OCI-LY1 (cell line): ENCODE results near the gene CACUL1.

Source experiments
- H2AFZ ChIP-seq: fragments of 200-600 bp; sonication (generic), shearing (Covaris generic); 2 replicates; pipeline ENCODE4 v1.6.0; 2014; ENCODE audit warnings: antibody characterized with exemption, mild to moderate bottlenecking, low read length
- H3F3A ChIP-seq: fragments of 200-600 bp; sonication (generic), shearing (Covaris generic); 2 replicates; pipeline ENCODE4 v1.6.0; 2014; ENCODE audit warnings: mild to moderate bottlenecking, antibody characterized with exemption, low read length, moderate library complexity; ENCODE audit not compliant: insufficient read depth
- H3K27ac ChIP-seq: fragments of 200-600 bp; sonication (generic); 2 replicates; pipeline ENCODE4 v1.5.1; 2014; ENCODE audit warnings: low read length, mixed run types, mild to moderate bottlenecking, low read depth; ENCODE audit not compliant: poor library complexity, severe bottlenecking
- H3K27me3 ChIP-seq: fragments of 200-600 bp; sonication (generic); 2 replicates; pipeline ENCODE4 v1.6.0; 2014; ENCODE audit warnings: antibody characterized with exemption, mild to moderate bottlenecking, low read length, moderate library complexity; ENCODE audit not compliant: insufficient read depth
- H3K36me3 ChIP-seq: fragments of 200-600 bp; sonication (generic); 2 replicates; pipeline ENCODE4 v1.6.1; 2014; ENCODE audit warnings: mild to moderate bottlenecking, antibody characterized with exemption, low read length, moderate library complexity, mixed read lengths; ENCODE audit not compliant: insufficient read depth
- H3K4me1 ChIP-seq: fragments of 200-600 bp; sonication (generic); 2 replicates; pipeline ENCODE4 v1.5.1; 2014; ENCODE audit warnings: mild to moderate bottlenecking, low read length, moderate library complexity; ENCODE audit not compliant: insufficient read depth, severe bottlenecking
- H3K4me2 ChIP-seq: fragments of 200-600 bp; sonication (generic), shearing (Covaris generic); 2 replicates; pipeline ENCODE4 v1.6.1; 2014; ENCODE audit warnings: low read length
- H3K4me3 ChIP-seq: fragments of 200-600 bp; sonication (generic); 2 replicates; pipeline ENCODE4 v1.5.1; 2014; ENCODE audit warnings: low read length, low read depth, mild to moderate bottlenecking, mixed read lengths; ENCODE audit not compliant: poor library complexity, severe bottlenecking
- H3K79me2 ChIP-seq: fragments of 200-600 bp; shearing (Covaris generic); 2 replicates; pipeline ENCODE4 v1.6.1; 2016; ENCODE audit warnings: mixed run types, low read length, mixed read lengths; ENCODE audit not compliant: insufficient read depth
- H3K9ac ChIP-seq: fragments of 200-600 bp; sonication (generic), shearing (Covaris generic); 2 replicates; pipeline ENCODE4 v1.6.1; 2014; ENCODE audit warnings: mild to moderate bottlenecking, low read length, mixed read lengths
- H3K9me2 ChIP-seq: fragments of 200-600 bp; sonication (generic), shearing (Covaris generic); 2 replicates; pipeline ENCODE4 v1.6.1; 2014; ENCODE audit warnings: low read depth, mild to moderate bottlenecking, low read length, mixed read lengths
- H3K9me3 ChIP-seq: fragments of 200-600 bp; shearing (Covaris generic); 2 replicates; pipeline ENCODE4 v1.6.1; 2014; ENCODE audit warnings: low read length, mixed read lengths
- H4K20me1 ChIP-seq: fragments of 200-600 bp; sonication (generic), shearing (Covaris generic); 2 replicates; pipeline ENCODE4 v1.6.0; 2016; ENCODE audit warnings: mild to moderate bottlenecking, low read length; ENCODE audit not compliant: insufficient read depth
- CTCF ChIP-seq: fragments of 200-600 bp; sonication (generic), shearing (Covaris generic); IDR thresholded peaks from 2 replicates; pipeline ENCODE4 v1.5.1; 2017; ENCODE audit warnings: mild to moderate bottlenecking, antibody characterized with exemption, low read length, moderate library complexity, mixed read lengths
- EZH2 ChIP-seq: fragments of 200-600 bp; sonication (generic), shearing (Covaris generic); IDR thresholded peaks from 2 replicates; pipeline ENCODE4 v1.8.0; 2017; ENCODE audit warnings: borderline replicate concordance, mixed run types, mild to moderate bottlenecking, antibody characterized with exemption, low read length, moderate library complexity, mixed read lengths

The CACUL1 gene

GRCh38 chr10:118689070-118689858 is 65.5 kb downstream of the CACUL1 start:
- no peaks in the 10 kb centered on the region for H3F3A ChIP-seq
- H3K4me1 ChIP-seq: no peaks in the 10 kb centered on the region
- H3K4me2 ChIP-seq: no peak overlapping the region
- no peak overlapping the region for H3K4me3 ChIP-seq
- H3K27ac ChIP-seq: no peak overlapping the region
- H2AFZ ChIP-seq: no peak overlapping the region
- no peaks in the 10 kb centered on the region for H3K79me2 ChIP-seq
- no peaks in the 10 kb centered on the region for H4K20me1 ChIP-seq
- no peaks in the 10 kb centered on the region for H3K9me2 ChIP-seq
- no peaks in the 10 kb centered on the region for H3K9me3 ChIP-seq
- peaks cover 40% of the 10 kb centered on the region; the same call in 1 of the 2 replicates for H3K36me3 ChIP-seq
- no peak overlapping the region for H3K9ac ChIP-seq
- TF ChIP-seq CTCF (no peak), EZH2 (no peak)
- H3K27me3 ChIP-seq: no peaks in the 10 kb centered on the region

DNA sequence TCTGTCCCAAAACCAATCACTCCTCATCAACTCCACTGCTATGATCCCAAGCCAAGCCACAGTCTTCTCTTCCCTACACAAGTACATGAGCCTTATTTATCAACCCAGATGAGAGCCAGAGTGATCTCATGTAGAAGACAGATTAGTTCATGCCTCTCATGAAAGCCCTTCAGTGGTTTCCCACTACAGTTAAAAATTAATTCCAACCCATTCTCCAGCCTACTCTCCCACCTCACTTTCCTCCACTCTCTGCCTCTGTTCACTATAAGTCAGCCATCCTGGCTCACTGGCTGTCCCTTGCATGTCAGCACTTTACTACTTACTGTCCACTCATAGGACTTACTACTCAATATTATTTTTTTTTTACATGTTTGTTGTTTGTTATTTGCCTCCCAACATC is 67.3 kb downstream of the CACUL1 start:
- Histone ChIP-seq H3K9ac (no peak overlapping the region), H3K4me3 (no peak overlapping the region), H3K27ac (no peak overlapping the region), H3K27me3 (no peaks in the 10 kb centered on the region), H2AFZ (no peak overlapping the region), H3K79me2 (no peaks in the 10 kb centered on the region), H3F3A (no peaks in the 10 kb centered on the region), H4K20me1 (no peaks in the 10 kb centered on the region), H3K36me3 (peaks cover 42% of the 10 kb centered on the region), H3K4me1 (no peaks in the 10 kb centered on the region), H3K4me2 (no peak overlapping the region), H3K9me3 (no peaks in the 10 kb centered on the region), H3K9me2 (no peaks in the 10 kb centered on the region)
- TF ChIP-seq CTCF: no peak
- TF ChIP-seq EZH2: no peak

GRCh38 chr10:118682533-118682932 is 72.2 kb downstream of the CACUL1 start:
- H3K9me2 ChIP-seq: no peaks in the 10 kb centered on the region
- H3K4me3 ChIP-seq: no peak overlapping the region
- TF ChIP-seq EZH2: no peak
- TF ChIP-seq CTCF: no peak
- no peak overlapping the region for H2AFZ ChIP-seq
- H3K79me2 ChIP-seq: no peaks in the 10 kb centered on the region
- H3K4me1 ChIP-seq: no peaks in the 10 kb centered on the region
- no peaks in the 10 kb centered on the region for H3F3A ChIP-seq
- no peaks in the 10 kb centered on the region for H3K9me3 ChIP-seq
- H3K27ac ChIP-seq: no peak overlapping the region
- H3K27me3 ChIP-seq: no peaks in the 10 kb centered on the region
- H3K36me3 ChIP-seq: peaks cover 52% of the 10 kb centered on the region
- no peak overlapping the region for H3K4me2 ChIP-seq
- H4K20me1 ChIP-seq: no peaks in the 10 kb centered on the region
- no peak overlapping the region for H3K9ac ChIP-seq
